GM23248 (cell line): ENCODE data around the gene CEMIP2.

Experiments used
- EZH2 ChIP-seq: fragments of 200-600 bp; sonication (generic); IDR thresholded peaks from 2 replicates; pipeline ENCODE4 v1.6.1; 2018; ENCODE audit warnings: antibody characterized with exemption, mild to moderate bottlenecking; ENCODE audit not compliant: insufficient read depth, poor library complexity, severe bottlenecking
- EZH2phosphoT487 ChIP-seq: fragments of 200-600 bp; sonication (generic); IDR thresholded peaks from 2 replicates; pipeline ENCODE4 v1.6.1; 2018; ENCODE audit warnings: antibody characterized with exemption, moderate library complexity, mild to moderate bottlenecking, low read depth; ENCODE audit not compliant: insufficient read depth

DNA sequence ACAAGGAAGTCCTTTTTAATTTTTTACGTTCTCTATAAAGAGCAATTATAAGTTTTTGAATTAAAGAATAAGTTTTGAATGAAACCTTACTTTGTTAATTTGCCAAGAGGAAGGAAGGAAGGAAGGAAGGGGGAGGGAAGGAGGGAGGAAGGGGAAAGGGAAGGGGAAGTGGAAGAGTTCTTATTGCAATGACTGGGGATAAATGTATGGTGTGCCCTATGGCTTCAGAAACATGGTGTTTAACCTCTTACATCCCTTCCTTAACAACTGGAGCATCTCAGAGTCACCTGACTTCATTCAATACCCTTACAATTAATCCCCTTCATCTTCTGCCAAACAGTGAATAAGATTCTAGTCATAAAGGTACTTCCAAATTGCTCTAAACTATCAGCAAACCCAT, 16.0 kb downstream of the CEMIP2 start:
- TF ChIP-seq EZH2 (no peak), EZH2phosphoT487 (no peak)
